ENCODE data around the gene TBC1D22B. TPM values are rescaled to one million over a fixed set of nuclear protein-coding genes. Genes with fewer than 3 reads are reported as not detected.

Gene TBC1D22B
- 10 to 100 TPM; 14.2 to 19.6 (median 18.4) TPM for total RNA-seq

- H3K4me3 ChIP-seq = peak within 1 kb of the TSS; percentile 74
- H3K9me3 ChIP-seq = no peaks in the 10 kb centered on the region
- no peaks in the 10 kb centered on the region for H3K36me3 ChIP-seq
- H3K4me1 ChIP-seq = peaks cover 34% of the 10 kb centered on the region
- no peaks in the 10 kb centered on the region for H3K27me3 ChIP-seq
- H3K27ac ChIP-seq = peak within 1 kb of the TSS; percentile 69
- 0% methylated on average over 14 of the region's 45 CpGs for WGBS
- TF ChIP-seq POLR2A (IDR thresholded peaks at IDR 0.05) (peak in 1 of 2 donors; percentile 23), CTCF (IDR thresholded peaks at IDR 0.05) (no peak), EP300 (IDR thresholded peaks at IDR 0.05) (no peak), POLR2AphosphoS5 (IDR thresholded peaks at IDR 0.05) (peak in 1 of 3 donors; percentile 29)
- DNase-seq (ENCODE audit: low spot score in 2 of 2) = peak; percentile 98
Measured at GRCh38 chr6:37257634-37258404, at the start of gene TBC1D22B, which contains the start of gene TMEM217. Gene TBC1D22B, plus strand, starts transcription at chr6:37257772. Its CDS starts 146 bp downstream, at chr6:37257918. Gene TMEM217, minus strand, starts transcription at chr6:37258144. Its CDS starts 39,114 bp downstream, at chr6:37219030.

GRCh38 chr6:37207903-37208456, 49.6 kb upstream of the TBC1D22B start:
- Histone ChIP-seq H3K4me3 (no peak overlapping the region), H3K27me3 (no peaks in the 10 kb centered on the region), H3K4me1 (peaks cover 3% of the 10 kb centered on the region), H3K27ac (no peak overlapping the region), H3K9me3 (no peaks in the 10 kb centered on the region), H3K36me3 (no peaks in the 10 kb centered on the region)
- TF ChIP-seq POLR2AphosphoS5 (IDR thresholded peaks at IDR 0.05) (no peak), POLR2A (IDR thresholded peaks at IDR 0.05) (no peak), CTCF (IDR thresholded peaks at IDR 0.05) (peak; percentile 35 to 73)
- WGBS = 70% methylated on average over 7 of the region's 7 CpGs
- DNase-seq (ENCODE audit: low spot score in 2 of 2) = peak; percentile 85 to 87

- no peaks in the 10 kb centered on the region for H3K36me3 ChIP-seq
- no peak for DNase-seq (ENCODE audit: low spot score in 2 of 2)
- peaks cover 3% of the 10 kb centered on the region for H3K4me1 ChIP-seq
- H3K27ac ChIP-seq = no peak overlapping the region
- H3K9me3 ChIP-seq = no peaks in the 10 kb centered on the region
- TF ChIP-seq POLR2AphosphoS5 (IDR thresholded peaks at IDR 0.05) (no peak), CTCF (IDR thresholded peaks at IDR 0.05) (no peak), EP300 (IDR thresholded peaks at IDR 0.05) (no peak), POLR2A (IDR thresholded peaks at IDR 0.05) (no peak)
- no peaks in the 10 kb centered on the region for H3K27me3 ChIP-seq
- WGBS = 98% methylated on average over 7 of the region's 7 CpGs
- no peak overlapping the region for H3K4me3 ChIP-seq
Measured at GRCh38 chr6:37208793-37209192, 48.8 kb upstream of the TBC1D22B start.

GRCh38 chr6:37209461-37210205, 47.9 kb upstream of the TBC1D22B start:
- Histone ChIP-seq H3K27ac (no peak overlapping the region), H3K27me3 (no peaks in the 10 kb centered on the region), H3K4me3 (no peak overlapping the region), H3K9me3 (no peaks in the 10 kb centered on the region), H3K36me3 (no peaks in the 10 kb centered on the region), H3K4me1 (no peaks in the 10 kb centered on the region)
- WGBS = 85% methylated on average over 12 of the region's 12 CpGs
- TF ChIP-seq POLR2AphosphoS5 (IDR thresholded peaks at IDR 0.05) (no peak), POLR2A (IDR thresholded peaks at IDR 0.05) (no peak), EP300 (IDR thresholded peaks at IDR 0.05) (no peak), CTCF (IDR thresholded peaks at IDR 0.05) (no peak)
- DNase-seq (ENCODE audit: low spot score in 2 of 2) = no peak
